Activated T-helper 1 cell treated with anti-CD3 and anti-CD28 coated beads, Interleukin-12 subunit alpha, Interleukin-12 subunit beta, Interleukin-2, Interleukin-4 antibody, amounts not matched to agents 30 ng/mL and 10 ng/mL and 1 ng/mL, durations not matched to agents 14 hours and 24 hours and 36 hours (primary cell): ENCODE data around the gene VPS33B. TPM values are rescaled to one million over a fixed set of nuclear protein-coding genes. Genes with fewer than 3 reads are reported as not detected.
A peak's percentile ranks its signal among the peaks of the same experiment; 100 is the strongest.

Source experiments
- DNase-seq: peaks from one replicate; pipeline ENCODE4 v3.0.0; 2021; ENCODE audit warnings: low spot score
- H3K27ac Mint-ChIP-seq: one replicate; pipeline ENCODE4 v1.8.0; 2021; ENCODE audit warnings: mild to moderate bottlenecking, mixed read lengths
- H3K27me3 Mint-ChIP-seq: one replicate; pipeline ENCODE4 v1.8.0; 2022; ENCODE audit warnings: mild to moderate bottlenecking, moderate library complexity, mixed read lengths; ENCODE audit not compliant: insufficient read depth
- H3K36me3 Mint-ChIP-seq: one replicate; pipeline ENCODE4 v1.8.0; 2021; ENCODE audit warnings: low read depth, mixed read lengths
- H3K4me1 Mint-ChIP-seq: one replicate; pipeline ENCODE4 v1.8.0; 2021; ENCODE audit warnings: low read depth, mixed read lengths
- H3K4me3 Mint-ChIP-seq: one replicate; pipeline ENCODE4 v1.8.0; 2021; ENCODE audit warnings: mild to moderate bottlenecking, moderate library complexity, mixed read lengths
- H3K9me3 Mint-ChIP-seq: one replicate; pipeline ENCODE4 v1.8.0; 2021; ENCODE audit warnings: mixed read lengths
- intact Hi-C: fragments of 100-400 bp; cut with micrococcal nuclease; formaldehyde crosslinking; loops from one replicate; pipeline ENCODE4 v1.15.1; 2024
- total RNA-seq: library from RNA; stranded (reverse); gene quantifications from 2 replicates; pipeline ENCODE4 v1.2.3, GENCODE V29; 2022

Gene VPS33B
- total RNA-seq: 20.8 and 20.9 TPM in 2 replicates

GRCh38 chr15:91022075-91022831 is at the start of gene VPS33B:
Gene VPS33B (minus strand): TSS chr15:91022594. CDS start chr15:91022249, 345 bp downstream.
- H3K4me1 Mint-ChIP-seq: peaks cover 40% of the 10 kb centered on the region
- peaks cover 14% of the 10 kb centered on the region for H3K36me3 Mint-ChIP-seq
- no peaks in the 10 kb centered on the region for H3K27me3 Mint-ChIP-seq
- DNase-seq: peak; percentile 73
- H3K4me3 Mint-ChIP-seq: peak within 1 kb of the TSS; percentile 93
- H3K27ac Mint-ChIP-seq: peak within 1 kb of the TSS; percentile 94
- H3K9me3 Mint-ChIP-seq: no peaks in the 10 kb centered on the region
- intact Hi-C loops: loop anchor here (1.0 kb wide), 3 partner anchors 27 to 88 kb away; no protein-coding TSS in a partner anchor

GRCh38 chr15:91072161-91072560 is 49.8 kb upstream of the VPS33B start:
- peaks cover 33% of the 10 kb centered on the region for H3K27me3 Mint-ChIP-seq
- intact Hi-C loops: no loop called here
- no peak overlapping the region for H3K27ac Mint-ChIP-seq
- H3K36me3 Mint-ChIP-seq: no peaks in the 10 kb centered on the region
- DNase-seq: no peak
- no peak overlapping the region for H3K4me3 Mint-ChIP-seq
- H3K9me3 Mint-ChIP-seq: no peaks in the 10 kb centered on the region
- H3K4me1 Mint-ChIP-seq: no peaks in the 10 kb centered on the region

GRCh38 chr15:91070872-91071271 is 48.5 kb upstream of the VPS33B start:
- no peaks in the 10 kb centered on the region for H3K9me3 Mint-ChIP-seq
- no peak overlapping the region for H3K4me3 Mint-ChIP-seq
- H3K36me3 Mint-ChIP-seq: peaks cover 1% of the 10 kb centered on the region
- H3K4me1 Mint-ChIP-seq: no peaks in the 10 kb centered on the region
- no peak for DNase-seq
- intact Hi-C loops: no loop called here
- no peak overlapping the region for H3K27ac Mint-ChIP-seq
- H3K27me3 Mint-ChIP-seq: peaks cover 33% of the 10 kb centered on the region

GRCh38 chr15:91068966-91069365 is 46.6 kb upstream of the VPS33B start:
- no peak for DNase-seq
- H3K4me1 Mint-ChIP-seq: no peaks in the 10 kb centered on the region
- peaks cover 22% of the 10 kb centered on the region for H3K27me3 Mint-ChIP-seq
- intact Hi-C loops: no loop called here
- H3K27ac Mint-ChIP-seq: no peak overlapping the region
- H3K36me3 Mint-ChIP-seq: peaks cover 3% of the 10 kb centered on the region
- H3K4me3 Mint-ChIP-seq: no peak overlapping the region
- peaks cover 3% of the 10 kb centered on the region for H3K9me3 Mint-ChIP-seq

GRCh38 chr15:91068436-91068835 is 46.0 kb upstream of the VPS33B start:
- intact Hi-C loops: no loop called here
- peaks cover 3% of the 10 kb centered on the region for H3K9me3 Mint-ChIP-seq
- peaks cover 22% of the 10 kb centered on the region for H3K27me3 Mint-ChIP-seq
- no peak overlapping the region for H3K27ac Mint-ChIP-seq
- H3K4me1 Mint-ChIP-seq: no peaks in the 10 kb centered on the region
- H3K4me3 Mint-ChIP-seq: no peak overlapping the region
- no peak for DNase-seq
- peaks cover 3% of the 10 kb centered on the region for H3K36me3 Mint-ChIP-seq

GRCh38 chr15:91067036-91067435 is 44.6 kb upstream of the VPS33B start:
- Mint-ChIP-seq H3K27me3 (peaks cover 20% of the 10 kb centered on the region), H3K4me3 (no peak overlapping the region), H3K9me3 (peaks cover 3% of the 10 kb centered on the region), H3K27ac (no peak overlapping the region), H3K4me1 (no peaks in the 10 kb centered on the region), H3K36me3 (peaks cover 3% of the 10 kb centered on the region)
- intact Hi-C loops: no loop called here
- DNase-seq: no peak

- DNase-seq: no peak
- intact Hi-C loops: no loop called here
- Mint-ChIP-seq H3K4me3 (no peak overlapping the region), H3K36me3 (peaks cover 3% of the 10 kb centered on the region), H3K27ac (no peak overlapping the region), H3K27me3 (peaks cover 17% of the 10 kb centered on the region), H3K4me1 (no peaks in the 10 kb centered on the region), H3K9me3 (peaks cover 3% of the 10 kb centered on the region)
Observed at GRCh38 chr15:91065505-91065904, 43.1 kb upstream of the VPS33B start.

- no peak for DNase-seq
- Mint-ChIP-seq H3K27ac (no peak overlapping the region), H3K4me3 (no peak overlapping the region), H3K4me1 (no peaks in the 10 kb centered on the region), H3K9me3 (peaks cover 3% of the 10 kb centered on the region), H3K36me3 (peaks cover 3% of the 10 kb centered on the region), H3K27me3 (peaks cover 26% of the 10 kb centered on the region)
- intact Hi-C loops: no loop called here
Observed at GRCh38 chr15:91061997-91062396, 39.6 kb upstream of the VPS33B start.

GRCh38 chr15:91061230-91061629 is 38.8 kb upstream of the VPS33B start:
- H3K36me3 Mint-ChIP-seq: peaks cover 2% of the 10 kb centered on the region
- no peak for DNase-seq
- no peak overlapping the region for H3K4me3 Mint-ChIP-seq
- H3K27ac Mint-ChIP-seq: no peak overlapping the region
- H3K4me1 Mint-ChIP-seq: no peaks in the 10 kb centered on the region
- H3K27me3 Mint-ChIP-seq: peaks cover 32% of the 10 kb centered on the region
- H3K9me3 Mint-ChIP-seq: peaks cover 3% of the 10 kb centered on the region
- intact Hi-C loops: no loop called here

- intact Hi-C loops: loop anchor here (1.0 kb wide), 3 partner anchors 169 to 216 kb away; no protein-coding TSS in a partner anchor
- peaks cover 61% of the 10 kb centered on the region for H3K27me3 Mint-ChIP-seq
- no peak overlapping the region for H3K4me3 Mint-ChIP-seq
- no peak overlapping the region for H3K27ac Mint-ChIP-seq
- H3K36me3 Mint-ChIP-seq: no peaks in the 10 kb centered on the region
- no peaks in the 10 kb centered on the region for H3K9me3 Mint-ChIP-seq
- no peaks in the 10 kb centered on the region for H3K4me1 Mint-ChIP-seq
- no peak for DNase-seq
Observed at GRCh38 chr15:91055548-91056331, 33.3 kb upstream of the VPS33B start.

- H3K4me1 Mint-ChIP-seq: peaks cover under 1% of the 10 kb centered on the region
- H3K4me3 Mint-ChIP-seq: no peak overlapping the region
- H3K9me3 Mint-ChIP-seq: no peaks in the 10 kb centered on the region
- intact Hi-C loops: no loop called here
- H3K27ac Mint-ChIP-seq: no peak overlapping the region
- no peak for DNase-seq
- H3K27me3 Mint-ChIP-seq: peaks cover 65% of the 10 kb centered on the region
- H3K36me3 Mint-ChIP-seq: no peaks in the 10 kb centered on the region
Observed at GRCh38 chr15:91054816-91055215, 32.4 kb upstream of the VPS33B start.

GRCh38 chr15:91051248-91051647 is 28.9 kb upstream of the VPS33B start:
- no peaks in the 10 kb centered on the region for H3K36me3 Mint-ChIP-seq
- H3K9me3 Mint-ChIP-seq: no peaks in the 10 kb centered on the region
- H3K4me3 Mint-ChIP-seq: no peak overlapping the region
- intact Hi-C loops: loop anchor here (2.0 kb wide), 1 partner anchor 56 kb away; the partner anchor contains the start of gene PRC1
- H3K27me3 Mint-ChIP-seq: peaks cover 49% of the 10 kb centered on the region
- H3K4me1 Mint-ChIP-seq: peaks cover 20% of the 10 kb centered on the region
- H3K27ac Mint-ChIP-seq: no peak overlapping the region
- no peak for DNase-seq

GRCh38 chr15:91050128-91050455 is 27.7 kb upstream of the VPS33B start:
- DNase-seq: no peak
- peaks cover 42% of the 10 kb centered on the region for H3K27me3 Mint-ChIP-seq
- no peaks in the 10 kb centered on the region for H3K36me3 Mint-ChIP-seq
- no peaks in the 10 kb centered on the region for H3K9me3 Mint-ChIP-seq
- H3K4me1 Mint-ChIP-seq: peaks cover 20% of the 10 kb centered on the region
- intact Hi-C loops: loop anchor here (2.0 kb wide), 1 partner anchor 55 kb away; the partner anchor contains the start of gene PRC1
- no peak overlapping the region for H3K4me3 Mint-ChIP-seq
- no peak overlapping the region for H3K27ac Mint-ChIP-seq
